Measurements from ENCODE around the gene ELF1.

Gene ELF1

GRCh38 chr13:41006306-41006705 is 12.8 kb downstream of the ELF1 start:
- DNase-seq, result no peak

- DNase-seq, result no peak
These were observed 13.4 kb downstream of the ELF1 start for GRCh38 chr13:41005704-41006103.

GRCh38 chr13:41004875-41005693 is 14.0 kb downstream of the ELF1 start:
- no peak for DNase-seq

GRCh38 chr13:41002606-41003005 is 16.5 kb downstream of the ELF1 start:
- DNase-seq, result no peak

- no peak for DNase-seq
These were observed 17.4 kb downstream of the ELF1 start for GRCh38 chr13:41001695-41002094.

GRCh38 chr13:40999416-40999815 is 19.7 kb downstream of the ELF1 start:
- DNase-seq, result no peak

- no peak for DNase-seq
These were observed 22.6 kb downstream of the ELF1 start for GRCh38 chr13:40996426-40997092.

- no peak for DNase-seq
These were observed 23.1 kb downstream of the ELF1 start for GRCh38 chr13:40995997-40996396.

GRCh38 chr13:40994581-40995230 is 24.4 kb downstream of the ELF1 start:
- no peak for DNase-seq

GRCh38 chr13:40993987-40994386 is 25.1 kb downstream of the ELF1 start:
- DNase-seq, result peak; percentile 47

GRCh38 chr13:40992678-40993518 is 26.2 kb downstream of the ELF1 start:
- peak; percentile 20 for DNase-seq

GRCh38 chr13:40987606-40988280 is 31.4 kb downstream of the ELF1 start:
- DNase-seq, result no peak

- no peak for DNase-seq
These were observed 32.8 kb downstream of the ELF1 start for GRCh38 chr13:40986101-40986856.

- DNase-seq, result no peak
These were observed 33.6 kb downstream of the ELF1 start for GRCh38 chr13:40985381-40986100.

- no peak for DNase-seq
These were observed 34.3 kb downstream of the ELF1 start for GRCh38 chr13:40984668-40985366.

- no peak for DNase-seq
These were observed 35.1 kb downstream of the ELF1 start for GRCh38 chr13:40983725-40984667.

- no peak for DNase-seq
These were observed 35.9 kb downstream of the ELF1 start for GRCh38 chr13:40983259-40983658.

- DNase-seq, result no peak
These were observed 36.3 kb downstream of the ELF1 start for GRCh38 chr13:40982772-40983171.

- DNase-seq, result no peak
These were observed 37.2 kb downstream of the ELF1 start for GRCh38 chr13:40981949-40982348.
